Liver (tissue), 9 donors: Measurements from ENCODE around the gene NTHL1. TPM values are rescaled to one million over a fixed set of nuclear protein-coding genes. Genes with fewer than 3 reads are reported as not detected.

Experiments
- DNase-seq: peaks from one replicate; pipeline ENCODE4 v3.0.0-alpha.2; 2017; ENCODE audit warnings: low spot score
- H3K27ac ChIP-seq, 2 donors: one replicate each; pipeline ENCODE4 v1.7.0; 2013; ENCODE audit warnings: inconsistent platforms in 2 of 2, low read length in 2 of 2, control low read depth in 1 of 2, low read depth in 1 of 2, mild to moderate bottlenecking in 1 of 2
- H3K27me3 ChIP-seq, 4 donors: one replicate each; pipeline versions ENCODE4 v1.6.1 to v1.7.0; 2013; ENCODE audit warnings: low read length in 3 of 4, inconsistent platforms in 1 of 4, mild to moderate bottlenecking in 1 of 4, moderate library complexity in 1 of 4; ENCODE audit not compliant: control insufficient read depth in 4 of 4, insufficient read depth in 4 of 4
- H3K36me3 ChIP-seq, 4 donors: one replicate each; pipeline versions ENCODE4 v1.6.1 to v1.7.0; 2013; ENCODE audit warnings: low read length in 3 of 4, mild to moderate bottlenecking in 3 of 4, low read depth in 1 of 4, moderate library complexity in 1 of 4; ENCODE audit not compliant: control insufficient read depth in 4 of 4, insufficient read depth in 3 of 4
- H3K4me1 ChIP-seq, 4 donors: one replicate each; pipeline versions ENCODE4 v1.6.1 to v1.7.0; 2013; ENCODE audit warnings: low read length in 3 of 4, mild to moderate bottlenecking in 3 of 4, moderate library complexity in 1 of 4; ENCODE audit not compliant: control insufficient read depth in 4 of 4, insufficient read depth in 4 of 4
- H3K4me3 ChIP-seq, 3 donors: one replicate each; pipeline versions ENCODE4 v1.6.1 to v1.7.0; 2013; ENCODE audit warnings: low read length in 3 of 3, control low read depth in 1 of 3, low read depth in 1 of 3, mild to moderate bottlenecking in 1 of 3
- H3K9ac ChIP-seq, 2 donors: one replicate each; pipeline ENCODE4 v1.7.0; 2013; ENCODE audit warnings: low read length in 2 of 2, mild to moderate bottlenecking in 2 of 2, moderate library complexity in 2 of 2, control low read depth in 1 of 2, low read depth in 1 of 2
- H3K9me3 ChIP-seq, 4 donors: one replicate each; pipeline versions ENCODE4 v1.6.1 to v1.7.0; 2013; ENCODE audit warnings: low read length in 3 of 4; ENCODE audit not compliant: control insufficient read depth in 4 of 4
- ATF3 ChIP-seq: IDR thresholded peaks from 2 replicates; pipeline ENCODE4 v1.6.1; 2016; ENCODE audit warnings: antibody characterized with exemption
- CTCF ChIP-seq: fragments of 150-350 bp; IDR thresholded peaks from 2 replicates; pipeline ENCODE4 v1.5.1; 2017; ENCODE audit warnings: improper control_type of control experiment, low read depth, low read length; ENCODE audit not compliant: missing input control
- FOXA1 ChIP-seq: IDR thresholded peaks from 2 replicates; pipeline ENCODE4 v1.6.1; 2016; ENCODE audit warnings: antibody characterized with exemption
- FOXA2 ChIP-seq: IDR thresholded peaks from 2 replicates; pipeline ENCODE4 v1.6.1; 2016; ENCODE audit warnings: antibody characterized with exemption
- GABPA ChIP-seq, 2 donors: IDR thresholded peaks in 1 of 2; conservative IDR thresholded peaks in 1 of 2; 2 replicates each; pipeline ENCODE4 v1.6.1; 2016; ENCODE audit warnings: antibody characterized with exemption in 2 of 2, mild to moderate bottlenecking in 1 of 2, moderate library complexity in 1 of 2
- HNF4A ChIP-seq, 2 donors: conservative IDR thresholded peaks; 2 replicates each; pipeline ENCODE4 v1.6.1; 2016; ENCODE audit warnings: antibody characterized with exemption in 2 of 2, mild to moderate bottlenecking in 2 of 2
- HNF4G ChIP-seq: IDR thresholded peaks from 2 replicates; pipeline ENCODE4 v1.6.1; 2016; ENCODE audit warnings: antibody characterized with exemption
- RAD21 ChIP-seq, 2 donors: IDR thresholded peaks; 2 replicates each; pipeline ENCODE4 v1.6.1; 2016; ENCODE audit warnings: antibody characterized with exemption in 2 of 2, mild to moderate bottlenecking in 2 of 2
- REST ChIP-seq: IDR thresholded peaks from 2 replicates; pipeline ENCODE4 v1.6.1; 2016; ENCODE audit warnings: antibody characterized with exemption, mild to moderate bottlenecking
- RXRA ChIP-seq, 2 donors: IDR thresholded peaks; 2 replicates each; pipeline ENCODE4 v1.6.1; 2017 to 2018; ENCODE audit warnings: antibody characterized with exemption in 2 of 2, mild to moderate bottlenecking in 1 of 2
- SP1 ChIP-seq: IDR thresholded peaks from 2 replicates; pipeline ENCODE4 v1.6.1; 2018; ENCODE audit warnings: antibody characterized with exemption, mild to moderate bottlenecking
- TAF1 ChIP-seq: conservative IDR thresholded peaks from 2 replicates; pipeline ENCODE4 v1.6.1; 2016; ENCODE audit warnings: antibody characterized with exemption, mild to moderate bottlenecking
- YY1 ChIP-seq: IDR thresholded peaks from 2 replicates; pipeline ENCODE4 v1.6.1; 2016; ENCODE audit warnings: antibody characterized with exemption, mild to moderate bottlenecking
- WGBS: extraction: QIAGEN DNeasy Blood & Tissue Kit; methylation state at CpG from one replicate; pipeline ENCODE4 v1.1.7; 2013; 5-methylcytosine and 5-hydroxymethylcytosine counted together
- polyA plus RNA-seq, 2 donors: library from polyadenylated mRNA; stranded (reverse) in 1 of 2; unstranded in 1 of 2; fragments of 200-250 nt in 1 of 2; fragments of >200 nt in 1 of 2; fragmentation: Nextera tagmentation in 1 of 2; extraction: Ambion mirVana in 1 of 2; gene quantifications; one replicate each; pipeline versions ENCODE4 v1.2.1 to v1.2.3, GENCODE V29; 2013 to 2015
- total RNA-seq, 2 donors: library from RNA; depleted of rRNA; stranded (reverse); fragments of >200 nt; gene quantifications; one replicate each; pipeline ENCODE4 v1.2.3, GENCODE V29; 2014
- donor health status: healthy.
- donor health status: healthy.
- donor health status: healthy.
- donor health status: healthy.
- donor health status: healthy.

NTHL1 gene
- total and polyA plus RNA-seq, 4 donors, result 10.4 to 166 (median 19.1) TPM

GRCh38 chr16:2082983-2083364 lies 35.3 kb upstream of the NTHL1 start:
- H3K4me1 ChIP-seq, result peaks cover 2 to 41% (median 23%) of the 10 kb centered on the region in 4 donors
- DNase-seq, result no peak
- peaks cover 2 to 41% (median 10%) of the 10 kb centered on the region in 4 donors for H3K36me3 ChIP-seq
- no peaks in the 10 kb centered on the region for H3K27me3 ChIP-seq
- peak overlapping the region; percentile 3 to 48 for H3K27ac ChIP-seq
- H3K4me3 ChIP-seq, result no peak overlapping the region
- no peak for TF ChIP-seq RXRA (IDR thresholded peaks at IDR 0.05)
- TF ChIP-seq FOXA1, result no peak
- no peaks in the 10 kb centered on the region for H3K9me3 ChIP-seq
- no peak overlapping the region for H3K9ac ChIP-seq
- WGBS, result 87% methylated on average over 16 of the region's 16 CpGs

GRCh38 chr16:2082171-2082982 lies 34.7 kb upstream of the NTHL1 start:
- H3K36me3 ChIP-seq, result peaks cover 2 to 40% (median 10%) of the 10 kb centered on the region in 4 donors
- WGBS, result 59% methylated on average over 32 of the region's 32 CpGs

More at GRCh38 chr16:2082171-2082982, 34.7 kb upstream of the NTHL1 start:
- H3K27me3 ChIP-seq, result no peaks in the 10 kb centered on the region
- H3K27ac ChIP-seq, result peak overlapping the region; percentile 33 to 48
- TF ChIP-seq HNF4A (conservative IDR thresholded peaks at IDR 0.05) (peak in 1 of 2 donors; percentile 65), RXRA (IDR thresholded peaks at IDR 0.05) (peak; percentile 42 to 80), SP1 (peak; percentile 59), GABPA (IDR thresholded peaks at IDR 0.05 in 1 of 2, conservative IDR thresholded peaks at IDR 0.05 in 1 of 2) (peak in 1 of 2 donors; percentile 57), REST (peak; percentile 37), YY1 (no peak), ATF3 (no peak), CTCF (peak; percentile 25), FOXA2 (no peak), TAF1 (no peak), HNF4G (no peak), RAD21 (IDR thresholded peaks at IDR 0.05) (peak; percentile 66)
- H3K9me3 ChIP-seq, result no peaks in the 10 kb centered on the region
- peaks cover 2 to 35% (median 17%) of the 10 kb centered on the region in 4 donors for H3K4me1 ChIP-seq
- no peak overlapping the region for H3K4me3 ChIP-seq
- DNase-seq, result no peak
- no peak overlapping the region for H3K9ac ChIP-seq
